Duodenal mucosa (tissue), 2 donors: Measurements from ENCODE around the gene ZWILCH.
"Not testable (repeated sequence)": the region's sequence is repeated elsewhere in the genome, so short reads cannot be mapped to it uniquely, and the experiment has no call there.

Experiments
- H3K27ac ChIP-seq: one replicate; pipeline ENCODE4 v1.7.0; 2013; ENCODE audit warnings: low read depth, low read length
- H3K27me3 ChIP-seq, 2 donors: one replicate each; pipeline ENCODE4 v1.7.0; 2013; ENCODE audit warnings: low read length in 2 of 2, control low read depth in 1 of 2; ENCODE audit not compliant: insufficient read depth in 2 of 2, control insufficient read depth in 1 of 2
- H3K36me3 ChIP-seq, 2 donors: one replicate each; pipeline ENCODE4 v1.7.0; 2013; ENCODE audit warnings: low read length in 2 of 2, control low read depth in 1 of 2; ENCODE audit not compliant: insufficient read depth in 2 of 2, control insufficient read depth in 1 of 2
- H3K4me1 ChIP-seq, 2 donors: one replicate each; pipeline ENCODE4 v1.7.0; 2013; ENCODE audit warnings: low read length in 2 of 2, control low read depth in 1 of 2; ENCODE audit not compliant: insufficient read depth in 2 of 2, control insufficient read depth in 1 of 2
- H3K4me3 ChIP-seq, 2 donors: one replicate each; pipeline ENCODE4 v1.7.0; 2013; ENCODE audit warnings: low read length in 2 of 2, low read depth in 1 of 2
- H3K9ac ChIP-seq, 2 donors: one replicate each; pipeline ENCODE4 v1.7.0; 2013; ENCODE audit warnings: low read length in 2 of 2, low read depth in 1 of 2
- H3K9me3 ChIP-seq, 2 donors: one replicate each; pipeline ENCODE4 v1.7.0; 2013; ENCODE audit warnings: low read length in 2 of 2, control low read depth in 1 of 2; ENCODE audit not compliant: control insufficient read depth in 1 of 2

ZWILCH gene

DNA sequence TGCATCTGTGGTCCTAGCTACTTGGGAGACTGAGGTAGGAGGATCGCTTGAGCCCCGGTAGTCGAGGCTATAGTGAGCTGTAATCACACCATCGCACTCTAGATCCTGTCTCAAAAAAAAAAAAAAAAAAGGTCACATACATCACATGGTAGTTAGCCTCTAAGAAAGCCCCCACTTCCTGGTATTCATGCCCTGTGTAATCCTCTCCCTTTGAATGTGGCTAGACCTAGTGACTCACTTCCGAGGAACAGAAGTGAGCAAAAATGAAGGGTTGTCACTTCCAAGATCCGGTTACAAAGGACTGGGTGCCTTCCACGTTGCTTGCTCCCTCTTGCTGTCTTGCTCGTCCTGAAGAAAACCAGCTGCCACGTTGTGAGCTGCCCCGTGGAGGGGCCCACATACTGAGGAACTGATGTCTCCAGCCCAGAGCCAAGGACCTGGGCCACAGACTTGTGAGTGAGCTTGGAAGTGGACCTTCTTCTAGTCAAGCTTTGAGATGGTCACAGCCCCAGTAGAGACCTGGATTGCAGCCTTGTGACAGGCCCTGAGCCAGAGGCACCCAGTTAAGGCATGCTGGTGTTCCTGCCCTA is 73.3 kb downstream of the ZWILCH start:
- Histone ChIP-seq H3K9me3 (no peaks in the 10 kb centered on the region), H3K4me3 (no peak overlapping the region), H3K27ac (no peak overlapping the region), H3K4me1 (no peaks in the 10 kb centered on the region), H3K27me3 (no peaks in the 10 kb centered on the region), H3K9ac (no peak overlapping the region), H3K36me3 (no peaks in the 10 kb centered on the region)

DNA sequence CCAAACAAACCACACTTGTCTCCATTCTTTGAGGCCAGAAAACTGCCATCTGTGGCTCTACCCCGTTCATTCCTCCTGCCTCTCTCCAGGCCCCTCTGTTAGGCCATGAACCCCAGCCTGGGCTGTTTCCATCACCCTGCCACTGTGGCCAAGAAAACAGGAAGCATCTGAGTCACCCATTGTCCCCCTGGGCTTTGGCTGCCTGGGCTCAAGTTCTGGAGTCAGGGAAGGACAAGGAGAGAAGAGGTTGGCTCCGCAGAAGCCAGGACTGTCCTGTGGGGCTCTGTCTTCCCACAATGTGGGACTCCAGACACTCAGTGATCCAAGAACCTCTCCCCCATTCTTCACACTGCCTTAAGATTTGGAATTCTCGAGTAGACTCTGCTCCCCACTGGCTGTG is 75.5 kb downstream of the ZWILCH start:
- Histone ChIP-seq H3K9ac (no peak overlapping the region), H3K9me3 (no peaks in the 10 kb centered on the region), H3K36me3 (no peaks in the 10 kb centered on the region), H3K27ac (no peak overlapping the region), H3K27me3 (no peaks in the 10 kb centered on the region), H3K4me1 (no peaks in the 10 kb centered on the region), H3K4me3 (no peak overlapping the region)

DNA sequence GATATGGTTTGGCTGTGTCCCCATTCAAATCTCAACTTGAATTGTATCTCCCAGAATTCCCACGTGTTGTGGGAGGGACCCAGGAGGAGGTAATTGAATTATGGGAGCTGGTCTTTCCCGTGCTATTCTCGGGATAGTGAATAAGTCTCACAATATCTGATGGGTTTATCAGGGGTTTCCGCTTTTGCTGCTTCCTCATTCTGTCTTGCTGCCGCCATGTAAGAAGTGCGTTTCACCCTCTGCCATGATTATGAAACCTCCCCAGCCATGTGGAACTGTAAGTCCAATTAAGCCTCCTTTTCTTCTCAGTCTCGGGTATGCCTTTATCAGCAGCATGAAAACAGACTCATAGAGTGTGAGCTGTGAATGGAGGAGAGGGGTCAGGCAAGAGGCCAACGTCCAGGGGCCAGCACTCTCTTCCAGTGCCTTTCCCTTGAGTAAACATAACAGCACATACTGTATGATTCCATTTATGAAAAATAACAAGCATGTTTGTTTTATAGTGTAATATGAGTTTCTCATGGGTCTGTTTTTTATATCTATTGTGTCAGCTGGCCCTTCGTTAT is 76.9 kb downstream of the ZWILCH start:
- no peaks in the 10 kb centered on the region for H3K36me3 ChIP-seq
- H3K27ac ChIP-seq: no peak overlapping the region
- no peaks in the 10 kb centered on the region for H3K4me1 ChIP-seq
- no peaks in the 10 kb centered on the region for H3K27me3 ChIP-seq
- H3K9me3 ChIP-seq: no peaks in the 10 kb centered on the region
- H3K9ac ChIP-seq: no peak overlapping the region
- no peak overlapping the region for H3K4me3 ChIP-seq

DNA sequence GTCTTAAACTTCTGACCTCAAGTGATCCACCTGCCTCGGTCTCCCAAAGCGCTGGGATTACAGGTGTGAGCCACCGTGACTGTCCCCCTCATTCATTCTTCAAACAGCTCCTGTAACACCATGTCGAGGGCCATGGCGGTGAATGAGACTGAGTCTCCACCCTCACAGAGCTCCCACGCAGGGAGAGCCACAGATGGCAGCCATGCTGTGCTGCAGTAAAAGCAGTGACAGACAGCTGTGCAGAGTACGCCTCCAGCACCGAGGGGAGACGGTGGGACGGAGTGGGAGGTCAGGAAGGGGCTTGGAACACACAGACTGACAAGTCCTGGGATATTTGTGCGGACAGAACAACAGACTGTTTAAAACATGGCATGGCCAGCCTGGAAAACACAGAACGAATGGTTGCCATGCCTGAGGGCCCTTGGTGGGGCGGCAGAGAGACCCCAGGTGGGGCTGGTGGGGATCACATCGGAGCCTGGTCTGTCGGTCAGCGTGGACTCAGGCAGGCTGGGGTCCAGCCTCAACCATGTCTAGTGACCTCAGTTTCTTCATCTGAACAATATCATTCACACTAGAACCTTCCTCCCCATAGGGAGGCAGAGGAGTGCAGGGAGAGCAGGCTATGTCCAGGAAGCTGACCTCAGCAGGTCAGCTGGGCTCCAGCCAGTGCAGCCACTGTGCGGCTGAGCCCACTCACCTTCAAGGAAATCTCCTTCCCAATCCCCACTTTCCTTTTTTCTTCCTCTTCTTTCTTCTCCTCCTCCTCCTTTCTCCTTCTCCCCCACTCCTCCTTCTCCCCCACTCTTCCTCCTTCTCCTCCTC is 81.2 kb downstream of the ZWILCH start:
- peaks cover 0 to 4% of the 10 kb centered on the region in 2 donors for H3K4me1 ChIP-seq
- no peaks in the 10 kb centered on the region for H3K36me3 ChIP-seq
- no peak overlapping the region for H3K9ac ChIP-seq
- H3K27ac ChIP-seq: no peak overlapping the region
- no peak overlapping the region for H3K4me3 ChIP-seq
- H3K9me3 ChIP-seq: no peaks in the 10 kb centered on the region
- no peaks in the 10 kb centered on the region for H3K27me3 ChIP-seq

DNA sequence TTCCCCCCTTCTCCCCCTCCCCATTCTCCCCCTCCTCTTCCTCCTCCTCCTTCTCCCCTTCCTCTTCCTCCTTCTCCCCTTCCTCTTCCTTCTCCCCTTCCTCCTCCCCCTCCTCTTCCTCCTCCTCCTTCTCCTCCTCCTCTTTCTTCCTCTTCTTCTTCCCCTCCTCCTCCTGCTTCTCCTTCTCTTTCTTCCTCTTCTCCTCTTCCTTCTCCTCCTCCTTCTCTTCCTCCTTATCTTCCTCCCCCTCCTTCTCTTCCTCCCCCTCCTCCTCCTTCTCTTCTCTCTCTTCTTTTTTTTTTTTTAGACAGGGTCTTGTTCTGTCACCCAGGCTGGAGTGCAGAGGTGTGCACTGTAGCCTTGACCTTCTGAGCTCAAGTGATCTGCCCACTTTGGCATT is 81.9 kb downstream of the ZWILCH start:
- Histone ChIP-seq H3K27me3 (no peaks in the 10 kb centered on the region), H3K4me3 (no peak overlapping the region), H3K9me3 (no peaks in the 10 kb centered on the region), H3K36me3 (no peaks in the 10 kb centered on the region), H3K27ac (no peak overlapping the region), H3K9ac (no peak overlapping the region), H3K4me1 (peaks cover 0 to 4% of the 10 kb centered on the region in 2 donors)

DNA sequence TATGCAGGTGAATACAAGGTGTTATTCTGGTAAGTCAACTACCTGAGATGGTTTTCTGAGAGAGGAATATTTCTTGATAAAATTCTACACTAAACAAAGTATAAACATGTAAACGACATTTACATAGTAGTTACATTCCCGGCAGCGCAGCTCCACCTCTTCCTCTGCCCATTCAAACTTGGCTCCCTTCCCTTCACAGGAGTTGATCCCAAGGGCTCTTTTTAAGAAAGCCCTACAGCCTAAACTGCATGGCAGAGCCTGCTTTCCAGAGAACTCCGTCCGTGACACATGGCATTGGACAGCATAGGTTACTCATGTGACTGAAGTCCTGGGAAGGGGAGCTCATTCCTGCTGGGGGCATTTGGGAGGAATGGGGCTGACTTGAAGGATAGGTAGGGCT is 82.6 kb downstream of the ZWILCH start:
- Histone ChIP-seq H3K4me3 (no peak overlapping the region), H3K27ac (no peak overlapping the region), H3K4me1 (peaks cover 3 to 4% of the 10 kb centered on the region in 2 donors), H3K9ac (no peak overlapping the region), H3K9me3 (no peaks in the 10 kb centered on the region), H3K36me3 (no peaks in the 10 kb centered on the region), H3K27me3 (no peaks in the 10 kb centered on the region)

DNA sequence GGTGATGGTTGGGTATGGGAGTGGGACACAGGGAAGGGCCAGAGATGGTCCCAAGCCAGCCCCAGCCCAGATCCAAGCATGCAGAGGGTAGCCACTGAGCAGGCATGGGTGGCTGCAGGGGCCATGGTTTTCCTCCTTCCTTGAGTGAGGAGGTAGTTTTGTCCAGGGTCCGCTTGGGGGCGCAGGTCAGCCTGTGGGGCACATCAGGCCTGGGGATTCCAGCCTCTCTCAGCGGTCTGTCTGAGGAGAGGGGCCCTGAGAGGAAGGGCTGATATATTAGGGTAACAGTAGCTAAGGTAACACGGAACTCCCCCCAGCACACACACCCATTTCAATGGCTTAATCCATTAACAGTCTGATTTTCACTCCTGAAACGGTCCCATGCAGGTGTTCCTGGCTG is 83.4 kb downstream of the ZWILCH start:
- H3K9ac ChIP-seq: no peak overlapping the region
- H3K27me3 ChIP-seq: no peaks in the 10 kb centered on the region
- H3K4me3 ChIP-seq: no peak overlapping the region
- H3K9me3 ChIP-seq: no peaks in the 10 kb centered on the region
- H3K4me1 ChIP-seq: peaks cover 3 to 4% of the 10 kb centered on the region in 2 donors
- no peaks in the 10 kb centered on the region for H3K36me3 ChIP-seq
- H3K27ac ChIP-seq: no peak overlapping the region

DNA sequence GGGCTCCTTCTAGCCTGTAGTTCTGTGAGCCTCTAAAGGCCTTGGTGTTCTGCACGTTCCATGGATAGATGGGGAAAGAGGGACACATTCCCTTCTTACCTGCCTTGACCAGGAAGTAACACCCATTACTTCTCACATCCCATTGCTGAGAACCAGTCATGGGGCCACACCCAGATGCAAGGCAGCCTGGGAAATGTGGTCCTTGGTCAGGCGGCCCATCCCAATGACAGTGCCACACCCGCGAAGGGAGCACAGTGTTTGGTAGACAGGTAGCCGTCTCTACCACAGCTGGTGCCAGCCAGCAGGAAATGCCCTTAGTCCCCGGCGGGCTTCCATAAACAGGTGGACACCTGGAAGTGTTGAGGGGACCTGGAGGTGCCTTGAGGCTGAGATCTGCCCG is 83.8 kb downstream of the ZWILCH start:
- no peaks in the 10 kb centered on the region for H3K9me3 ChIP-seq

DNA sequence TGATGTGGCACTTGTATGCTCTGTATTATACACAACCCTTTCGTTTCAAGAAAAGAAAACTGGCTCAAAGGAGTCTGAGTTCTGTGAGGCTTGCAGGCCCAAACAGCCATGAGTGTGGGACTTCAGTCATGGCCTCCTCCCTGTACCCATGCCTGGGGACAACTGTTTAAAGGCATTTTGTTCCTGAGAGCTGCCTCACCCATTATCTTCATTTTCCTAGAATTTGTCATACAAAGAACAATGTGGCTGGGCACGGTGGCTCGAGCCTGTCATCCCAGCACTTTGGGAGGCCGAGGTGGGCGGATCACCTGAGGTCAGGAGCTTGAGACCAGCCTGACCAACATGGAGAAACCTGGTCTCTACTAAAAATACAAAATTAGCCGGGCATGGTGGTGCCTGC is 84.3 kb downstream of the ZWILCH start:
- not testable (repeated sequence) for H3K36me3 ChIP-seq, H3K27me3 ChIP-seq, H3K4me3 ChIP-seq, H3K9ac ChIP-seq, H3K4me1 ChIP-seq, H3K9me3 ChIP-seq, H3K27ac ChIP-seq

More for the DNA sequence above, 83.8 kb downstream of the ZWILCH start:
- H3K27me3 ChIP-seq: no peaks in the 10 kb centered on the region
- H3K4me3 ChIP-seq: no peak overlapping the region
- no peaks in the 10 kb centered on the region for H3K36me3 ChIP-seq
- no peak overlapping the region for H3K9ac ChIP-seq
- H3K27ac ChIP-seq: no peak overlapping the region
- peaks cover 3 to 4% of the 10 kb centered on the region in 2 donors for H3K4me1 ChIP-seq

DNA sequence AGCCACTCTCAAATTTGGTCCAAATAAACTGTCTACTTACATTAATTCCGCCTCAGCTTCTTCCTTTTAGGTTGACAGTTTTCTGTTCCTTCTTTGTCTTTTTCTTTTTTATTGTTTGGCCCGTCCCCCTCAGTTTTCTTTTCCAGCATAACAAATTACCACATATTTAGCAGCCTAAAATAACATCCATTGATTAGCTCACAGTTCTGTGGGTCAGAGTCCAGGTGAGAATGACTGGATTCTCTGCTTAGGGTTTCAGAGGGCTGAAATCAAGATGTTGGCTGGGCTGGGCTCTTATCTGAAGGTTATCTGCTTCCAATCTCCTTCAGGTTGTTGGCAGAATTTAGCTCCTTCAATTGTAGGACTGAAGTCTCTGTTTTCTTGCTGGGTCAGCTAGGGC is 85.3 kb downstream of the ZWILCH start:
- no peaks in the 10 kb centered on the region for H3K9me3 ChIP-seq
- no peaks in the 10 kb centered on the region for H3K27me3 ChIP-seq
- H3K9ac ChIP-seq: no peak overlapping the region
- H3K36me3 ChIP-seq: no peaks in the 10 kb centered on the region
- no peak overlapping the region for H3K27ac ChIP-seq
- no peak overlapping the region for H3K4me3 ChIP-seq
- peaks cover 3 to 4% of the 10 kb centered on the region in 2 donors for H3K4me1 ChIP-seq
